Astrocyte (in vitro differentiated cells and primary cell): ENCODE measurements around the gene NPFF. TPM values are rescaled to one million over a fixed set of nuclear protein-coding genes. Genes with fewer than 3 reads are reported as not detected.
A peak's percentile ranks its signal among the peaks of the same experiment; 100 is the strongest.

ENCODE experiments used
- DNase-seq: peaks from one replicate; pipeline ENCODE4 v3.0.0-alpha.2; 2010; ENCODE audit warnings: low read depth
- FAIRE-seq: peaks from 2 replicates; lab custom pipeline; 2011; peaks lifted over from hg19 to GRCh38; lab: Jason Lieb, UNC
- H2AFZ ChIP-seq: 2 replicates; pipeline ENCODE4 v1.6.0; 2012; ENCODE audit warnings: low read depth, low read length, inconsistent platforms
- H3K27ac ChIP-seq: 2 replicates; pipeline ENCODE4 v1.5.1; 2011; ENCODE audit warnings: low read depth, low read length, inconsistent platforms
- H3K27me3 ChIP-seq: 2 replicates; pipeline ENCODE4 v1.6.0; 2011; ENCODE audit warnings: low read length, inconsistent platforms; ENCODE audit not compliant: insufficient read depth
- H3K36me3 ChIP-seq: 2 replicates; pipeline ENCODE4 v1.5.1; 2011; ENCODE audit warnings: low read length, inconsistent platforms; ENCODE audit not compliant: insufficient read depth
- H3K4me1 ChIP-seq: 2 replicates; pipeline ENCODE4 v1.5.1; 2011; ENCODE audit warnings: low read length, inconsistent platforms; ENCODE audit not compliant: insufficient read depth
- H3K4me2 ChIP-seq: 2 replicates; pipeline ENCODE4 v1.6.0; 2012; ENCODE audit warnings: low read length, inconsistent platforms
- H3K4me3 ChIP-seq: 2 replicates; pipeline ENCODE4 v1.5.1; 2011; ENCODE audit warnings: low read depth, mild to moderate bottlenecking, low read length, inconsistent platforms; ENCODE audit not compliant: insufficient read depth
- H3K79me2 ChIP-seq: 2 replicates; pipeline ENCODE4 v1.6.0; 2012; ENCODE audit warnings: mild to moderate bottlenecking, low read length, inconsistent platforms; ENCODE audit not compliant: insufficient read depth
- H3K9ac ChIP-seq: 2 replicates; pipeline ENCODE4 v1.6.0; 2012; ENCODE audit warnings: mild to moderate bottlenecking, low read length, inconsistent platforms
- H3K9me3 ChIP-seq: 2 replicates; pipeline ENCODE4 v1.5.1; 2012; ENCODE audit warnings: low read depth, mild to moderate bottlenecking, low read length, inconsistent platforms; ENCODE audit not compliant: insufficient read depth
- H4K20me1 ChIP-seq: 2 replicates; pipeline ENCODE4 v1.6.0; 2012; ENCODE audit warnings: low read length, inconsistent platforms; ENCODE audit not compliant: insufficient read depth
- H3K27ac Mint-ChIP-seq: one replicate; pipeline ENCODE4 v1.8.0; 2021; ENCODE audit warnings: mild to moderate bottlenecking, mixed read lengths; ENCODE audit not compliant: unreplicated experiment
- H3K27me3 Mint-ChIP-seq: one replicate; pipeline ENCODE4 v1.8.0; 2021; ENCODE audit warnings: low read depth, mixed read lengths; ENCODE audit not compliant: unreplicated experiment
- H3K36me3 Mint-ChIP-seq: one replicate; pipeline ENCODE4 v1.8.0; 2021; ENCODE audit warnings: low read depth, mixed read lengths; ENCODE audit not compliant: unreplicated experiment
- H3K4me1 Mint-ChIP-seq: one replicate; pipeline ENCODE4 v1.8.0; 2021; ENCODE audit warnings: low read depth, mixed read lengths; ENCODE audit not compliant: unreplicated experiment
- H3K4me3 Mint-ChIP-seq: one replicate; pipeline ENCODE4 v1.8.0; 2021; ENCODE audit warnings: mild to moderate bottlenecking, moderate library complexity, mixed read lengths; ENCODE audit not compliant: unreplicated experiment
- H3K9me3 Mint-ChIP-seq: one replicate; pipeline ENCODE4 v1.8.0; 2021; ENCODE audit warnings: mild to moderate bottlenecking, mixed read lengths; ENCODE audit not compliant: unreplicated experiment
- EZH2 ChIP-seq: IDR thresholded peaks from 2 replicates; pipeline ENCODE4 v1.6.1; 2012; ENCODE audit warnings: mild to moderate bottlenecking, low read length, inconsistent platforms; ENCODE audit not compliant: insufficient read depth
- total RNA-seq: library from RNA; stranded (reverse); gene quantifications from 2 replicates; pipeline ENCODE4 v1.2.1, GENCODE V29; 2021
- TF ChIP-seq, protein P1 (sequence below): IDR thresholded peaks from 2 replicates; pipeline ENCODE4 v1.5.1; 2011; ENCODE audit warnings: low read depth, mild to moderate bottlenecking, inconsistent platforms, low read length, moderate library complexity; ENCODE audit not compliant: insufficient read depth

Gene NPFF
- total RNA-seq, 1 donor from 2014 or later: not detected

DNA sequence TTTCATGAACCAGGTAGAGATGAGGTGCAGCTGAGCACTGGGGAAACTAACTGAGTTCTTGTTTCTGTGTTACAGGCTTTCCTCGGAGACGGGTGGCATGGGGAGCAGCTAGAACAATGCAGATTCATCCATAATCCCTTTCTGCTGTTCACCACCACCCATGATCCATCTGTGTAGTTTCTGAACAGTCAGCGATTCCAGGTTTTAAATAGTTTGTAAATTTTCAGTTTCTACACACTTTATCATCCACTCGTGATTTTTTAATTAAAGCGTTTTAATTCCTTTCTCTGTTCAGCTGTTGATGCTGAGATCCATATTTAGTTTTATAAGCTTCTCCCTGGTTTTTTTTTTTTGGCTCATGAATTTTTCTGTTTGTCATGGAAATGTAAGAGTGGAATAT, 28.0 kb downstream of the NPFF start:
- Mint-ChIP-seq H3K4me1 (peaks cover 44% of the 10 kb centered on the region), H3K9me3 (no peaks in the 10 kb centered on the region), H3K36me3 (peaks cover 26% of the 10 kb centered on the region), H3K27me3 (no peaks in the 10 kb centered on the region), H3K27ac (peak overlapping the region; percentile 75), H3K4me3 (no peak overlapping the region)
- H3K9ac ChIP-seq: peak overlapping the region; percentile 28
- no peak overlapping the region for H3K4me3 ChIP-seq
- peaks cover 75% of the 10 kb centered on the region for H3K36me3 ChIP-seq
- DNase-seq (no peak), FAIRE-seq (no peak)
- peaks cover 20% of the 10 kb centered on the region for H3K4me1 ChIP-seq
- no peak overlapping the region for H2AFZ ChIP-seq
- TF ChIP-seq, protein P1, sequence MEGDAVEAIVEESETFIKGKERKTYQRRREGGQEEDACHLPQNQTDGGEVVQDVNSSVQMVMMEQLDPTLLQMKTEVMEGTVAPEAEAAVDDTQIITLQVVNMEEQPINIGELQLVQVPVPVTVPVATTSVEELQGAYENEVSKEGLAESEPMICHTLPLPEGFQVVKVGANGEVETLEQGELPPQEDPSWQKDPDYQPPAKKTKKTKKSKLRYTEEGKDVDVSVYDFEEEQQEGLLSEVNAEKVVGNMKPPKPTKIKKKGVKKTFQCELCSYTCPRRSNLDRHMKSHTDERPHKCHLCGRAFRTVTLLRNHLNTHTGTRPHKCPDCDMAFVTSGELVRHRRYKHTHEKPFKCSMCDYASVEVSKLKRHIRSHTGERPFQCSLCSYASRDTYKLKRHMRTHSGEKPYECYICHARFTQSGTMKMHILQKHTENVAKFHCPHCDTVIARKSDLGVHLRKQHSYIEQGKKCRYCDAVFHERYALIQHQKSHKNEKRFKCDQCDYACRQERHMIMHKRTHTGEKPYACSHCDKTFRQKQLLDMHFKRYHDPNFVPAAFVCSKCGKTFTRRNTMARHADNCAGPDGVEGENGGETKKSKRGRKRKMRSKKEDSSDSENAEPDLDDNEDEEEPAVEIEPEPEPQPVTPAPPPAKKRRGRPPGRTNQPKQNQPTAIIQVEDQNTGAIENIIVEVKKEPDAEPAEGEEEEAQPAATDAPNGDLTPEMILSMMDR: no peak
- TF ChIP-seq EZH2: no peak
- H3K27ac ChIP-seq: peak overlapping the region; percentile 16
- H3K9me3 ChIP-seq: no peaks in the 10 kb centered on the region
- H4K20me1 ChIP-seq: peaks cover 97% of the 10 kb centered on the region
- peaks cover 49% of the 10 kb centered on the region for H3K79me2 ChIP-seq
- H3K4me2 ChIP-seq: no peak overlapping the region
- no peaks in the 10 kb centered on the region for H3K27me3 ChIP-seq

DNA sequence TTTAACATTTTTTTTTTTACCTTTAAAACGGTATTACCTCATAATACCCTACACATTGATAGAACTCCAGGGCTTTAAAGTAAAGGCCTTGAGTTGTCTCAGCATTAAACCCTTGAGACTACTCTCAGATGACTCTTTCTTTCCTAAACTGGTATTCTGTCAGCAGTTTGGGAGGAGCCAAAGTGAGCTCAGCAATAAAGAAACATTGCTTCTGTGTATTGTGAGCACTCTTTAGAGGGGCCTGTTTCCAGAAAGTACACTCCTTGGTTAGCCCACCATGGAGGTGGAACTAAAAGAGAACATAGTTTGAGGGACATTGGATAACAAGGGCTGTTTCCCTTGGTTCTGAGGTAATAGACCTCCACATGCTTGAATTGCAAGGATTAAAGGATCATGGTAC, 28.4 kb downstream of the NPFF start:
- H3K36me3 ChIP-seq: peaks cover 79% of the 10 kb centered on the region
- no peak overlapping the region for H2AFZ ChIP-seq
- Mint-ChIP-seq H3K36me3 (peaks cover 27% of the 10 kb centered on the region), H3K4me1 (peaks cover 48% of the 10 kb centered on the region), H3K27me3 (no peaks in the 10 kb centered on the region), H3K27ac (peak overlapping the region; percentile 53), H3K9me3 (no peaks in the 10 kb centered on the region), H3K4me3 (no peak overlapping the region)
- peaks cover 54% of the 10 kb centered on the region for H3K79me2 ChIP-seq
- DNase-seq: no peak
- H3K27me3 ChIP-seq: no peaks in the 10 kb centered on the region
- H3K4me2 ChIP-seq: no peak overlapping the region
- H3K4me3 ChIP-seq: no peak overlapping the region
- H4K20me1 ChIP-seq: peaks cover 97% of the 10 kb centered on the region
- no peaks in the 10 kb centered on the region for H3K9me3 ChIP-seq
- peak overlapping the region; percentile 16 for H3K27ac ChIP-seq
- peaks cover 20% of the 10 kb centered on the region for H3K4me1 ChIP-seq
- no peak for TF ChIP-seq EZH2
- TF ChIP-seq, protein P1: no peak
- peak overlapping the region; percentile 28 for H3K9ac ChIP-seq
- no peak for FAIRE-seq

DNA sequence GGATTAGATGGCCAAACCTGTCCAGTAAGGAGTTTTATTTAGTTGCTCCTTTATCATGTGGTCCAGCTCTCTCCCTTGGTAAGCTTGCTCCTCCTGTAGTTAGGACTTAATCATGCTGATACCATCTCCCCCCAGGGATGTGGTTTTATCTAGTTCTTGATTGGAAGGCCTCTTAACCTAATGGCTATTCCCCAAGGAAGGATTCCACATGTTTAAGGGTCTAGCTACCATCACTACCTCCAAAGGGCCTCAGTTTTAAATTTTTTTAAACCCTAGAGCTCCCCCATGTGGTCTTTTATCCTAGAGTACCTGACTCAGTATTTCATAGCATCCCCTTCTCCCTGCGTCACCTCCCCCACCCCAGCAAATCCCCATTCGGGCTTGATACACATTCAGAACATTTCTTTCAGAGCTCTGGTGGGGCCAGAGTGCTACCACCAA, 30.5 kb downstream of the NPFF start:
- Histone ChIP-seq H3K4me3 (no peak overlapping the region), H3K9ac (no peak overlapping the region), H3K79me2 (peaks cover 74% of the 10 kb centered on the region), H3K27me3 (no peaks in the 10 kb centered on the region), H3K4me1 (peaks cover 19% of the 10 kb centered on the region), H2AFZ (no peak overlapping the region), H3K27ac (no peak overlapping the region), H3K9me3 (no peaks in the 10 kb centered on the region), H3K36me3 (peaks cover 80% of the 10 kb centered on the region), H3K4me2 (no peak overlapping the region), H4K20me1 (peaks cover 98% of the 10 kb centered on the region)
- TF ChIP-seq, protein P1: no peak
- no peak for TF ChIP-seq EZH2
- H3K27ac Mint-ChIP-seq: peak overlapping the region; percentile 78
- no peak overlapping the region for H3K4me3 Mint-ChIP-seq
- DNase-seq: no peak
- H3K9me3 Mint-ChIP-seq: no peaks in the 10 kb centered on the region
- H3K4me1 Mint-ChIP-seq: peaks cover 53% of the 10 kb centered on the region
- H3K36me3 Mint-ChIP-seq: peaks cover 24% of the 10 kb centered on the region
- no peak for FAIRE-seq
- H3K27me3 Mint-ChIP-seq: no peaks in the 10 kb centered on the region
